ENCODE results near the gene DOCK4.

DNA sequence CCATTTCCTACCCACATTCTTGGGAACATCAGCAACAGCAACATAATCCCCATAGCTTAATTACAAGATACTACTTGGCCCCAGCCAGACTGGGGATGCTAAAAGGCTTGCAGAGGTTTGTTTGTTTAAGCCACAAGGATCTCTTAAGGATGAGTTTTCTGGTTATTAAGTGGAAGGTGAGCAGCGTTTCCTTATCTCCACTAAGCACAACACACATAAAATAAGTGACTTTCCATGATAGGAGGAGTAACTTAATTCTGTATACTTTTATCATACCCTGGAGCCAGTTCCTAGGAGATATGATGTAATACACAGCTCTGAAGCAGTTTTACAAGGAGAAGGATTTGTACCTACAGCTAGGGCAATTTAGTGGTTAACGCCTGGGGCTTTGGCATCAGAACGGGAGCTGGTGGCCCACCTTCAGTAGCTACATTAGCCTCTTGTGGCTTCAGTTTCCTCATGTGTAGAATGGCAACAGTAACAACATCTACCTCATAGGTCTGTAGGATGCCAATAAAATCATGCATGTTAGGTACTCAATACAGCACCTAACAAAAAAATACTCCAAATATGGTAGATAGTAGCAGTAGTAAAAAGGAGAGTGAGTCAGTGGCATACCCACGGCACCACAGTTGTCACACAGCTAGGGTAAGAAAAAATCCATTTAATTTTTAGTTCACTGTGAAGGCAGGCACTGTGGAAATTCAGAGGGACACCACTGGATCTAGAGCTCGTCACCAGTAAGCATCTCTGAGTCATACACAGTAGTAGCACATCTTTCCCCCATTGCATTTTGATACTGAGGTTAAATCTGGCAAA is 55.2 kb downstream of the DOCK4 start:
- no peak for TF ChIP-seq POLR2A (IDR thresholded peaks at IDR 0.05)
- no peak for TF ChIP-seq CTCF (IDR thresholded peaks at IDR 0.05)

Measured in thyroid gland (tissue), 4 donors.